Adrenal gland (tissue), 5 donors: ENCODE measurements around the gene SNAP23.

Experiments used
- CTCF ChIP-seq, 6 experiments: fragments of 450-650 bp in 4 of 6; fragments of 200-600 bp in 2 of 6; sonication (generic) in 1 of 6; IDR thresholded peaks; 1 replicate in 5 of 6; 2 replicates in 1 of 6; pipeline versions ENCODE4 v1.5.1 to v1.8.0; 2016 to 2021; ENCODE audit warnings: antibody characterized with exemption in 6 of 6, mild to moderate bottlenecking in 2 of 6, moderate library complexity in 1 of 6
- POLR2A ChIP-seq, 2 donors: fragments of 450-650 bp; IDR thresholded peaks; one replicate each; pipeline ENCODE4 v1.6.1; 2017; ENCODE audit warnings: antibody characterized with exemption in 2 of 2, mild to moderate bottlenecking in 2 of 2, moderate library complexity in 1 of 2
- donor health status: DM: no; HTN: no; CAD: no.

- TF ChIP-seq CTCF (IDR thresholded peaks at IDR 0.05) (no peak), POLR2A (IDR thresholded peaks at IDR 0.05) (no peak)
Observed at GRCh38 chr15:42503825-42504224, 8.4 kb downstream of the SNAP23 start.
